CD14-positive monocyte (primary cell): ENCODE results near the gene TNFRSF11A. TPM values are rescaled to one million over a fixed set of nuclear protein-coding genes. Genes with fewer than 3 reads are reported as not detected.

Experiments
- DNase-seq, 3 donors: peaks; one replicate each; pipeline ENCODE4 v3.0.0-alpha.2; 2011 to 2022
- H2AFZ ChIP-seq: 2 replicates; pipeline ENCODE4 v1.6.0; 2012; ENCODE audit warnings: mild to moderate bottlenecking, low read depth, low read length, inconsistent platforms; ENCODE audit not compliant: insufficient read depth, poor library complexity, severe bottlenecking
- H3K27ac ChIP-seq, 2 donors: 1 replicate in 1 of 2; 2 replicates in 1 of 2; pipeline ENCODE4 v1.5.1; 2012 to 2013; ENCODE audit warnings: low read length in 2 of 2, control low read depth in 1 of 2, inconsistent platforms in 1 of 2, low read depth in 1 of 2, mild to moderate bottlenecking in 1 of 2
- H3K27me3 ChIP-seq, 2 donors: one replicate each; pipeline versions ENCODE4 v1.6.0 to v1.6.1; 2011 to 2013; ENCODE audit warnings: low read length in 2 of 2; ENCODE audit not compliant: control insufficient read depth in 2 of 2, insufficient read depth in 2 of 2
- H3K36me3 ChIP-seq, 2 donors: replicated peaks in 1 of 2; 1 replicate in 1 of 2; 2 replicates in 1 of 2; pipeline versions ENCODE4 v1.5.1 to v1.6.1; 2012 to 2013; ENCODE audit warnings: low read length in 2 of 2, control low read depth in 1 of 2, inconsistent platforms in 1 of 2, mild to moderate bottlenecking in 1 of 2; ENCODE audit not compliant: insufficient read depth in 2 of 2, control insufficient read depth in 1 of 2
- H3K4me1 ChIP-seq, 2 donors: 1 replicate in 1 of 2; 2 replicates in 1 of 2; pipeline versions ENCODE4 v1.5.1 to v1.6.1; 2012 to 2013; ENCODE audit warnings: low read length in 2 of 2, control low read depth in 1 of 2, inconsistent platforms in 1 of 2, mild to moderate bottlenecking in 1 of 2, moderate library complexity in 1 of 2; ENCODE audit not compliant: insufficient read depth in 2 of 2, control insufficient read depth in 1 of 2
- H3K4me2 ChIP-seq: replicated peaks from 2 replicates; pipeline ENCODE3; 2012; ENCODE audit warnings: low read length, moderate library complexity, mild to moderate bottlenecking; ENCODE audit not compliant: poor library complexity, severe bottlenecking; ENCODE audit errors: extremely low read depth
- H3K4me3 ChIP-seq, 3 experiments: fragments of 200-600 bp in 1 of 3; sonication (generic) in 1 of 3; replicated peaks in 1 of 3; 1 replicate in 2 of 3; 2 replicates in 1 of 3; pipeline ENCODE4 v1.5.1; 2011 to 2013; ENCODE audit warnings: low read length in 3 of 3, mild to moderate bottlenecking in 3 of 3, control low read depth in 2 of 3, low read depth in 2 of 3, inconsistent platforms in 1 of 3, moderate library complexity in 1 of 3
- H3K79me2 ChIP-seq: 2 replicates; pipeline ENCODE4 v1.6.0; 2012; ENCODE audit warnings: mild to moderate bottlenecking, control low read depth, inconsistent platforms, low read length, moderate library complexity; ENCODE audit not compliant: insufficient read depth
- H3K9ac ChIP-seq: 2 replicates; pipeline ENCODE4 v1.6.0; 2017; ENCODE audit warnings: low read length, mild to moderate bottlenecking; ENCODE audit not compliant: insufficient read depth, poor library complexity, severe bottlenecking
- H3K9me3 ChIP-seq, 2 donors: replicated peaks in 1 of 2; 1 replicate in 1 of 2; 2 replicates in 1 of 2; pipeline versions ENCODE4 v1.5.1 to v1.6.1; 2012 to 2013; ENCODE audit warnings: low read length in 2 of 2, control low read depth in 1 of 2; ENCODE audit not compliant: control insufficient read depth in 1 of 2, insufficient read depth in 1 of 2
- H4K20me1 ChIP-seq: 2 replicates; pipeline ENCODE4 v1.6.0; 2012; ENCODE audit warnings: mild to moderate bottlenecking, low read length, control low read depth, moderate library complexity; ENCODE audit not compliant: insufficient read depth
- H3K27ac Mint-ChIP-seq, 7 donors: one replicate each; pipeline ENCODE4 v1.8.0; 2020; ENCODE audit warnings: mild to moderate bottlenecking in 7 of 7, mixed read lengths in 7 of 7, moderate library complexity in 6 of 7, inconsistent platforms in 2 of 7
- H3K27me3 Mint-ChIP-seq, 3 donors: one replicate each; pipeline ENCODE4 v1.8.0; 2021 to 2022; ENCODE audit warnings: low read depth in 3 of 3, mild to moderate bottlenecking in 3 of 3, mixed read lengths in 3 of 3, moderate library complexity in 3 of 3, inconsistent platforms in 1 of 3
- H3K36me3 Mint-ChIP-seq, 2 donors: one replicate each; pipeline ENCODE4 v1.8.0; 2020; ENCODE audit warnings: mixed read lengths in 2 of 2, inconsistent platforms in 1 of 2, mild to moderate bottlenecking in 1 of 2
- H3K4me1 Mint-ChIP-seq: one replicate; pipeline ENCODE4 v1.8.0; 2020; ENCODE audit warnings: mild to moderate bottlenecking, mixed read lengths
- H3K4me3 Mint-ChIP-seq, 2 donors: one replicate each; pipeline ENCODE4 v1.8.0; 2020; ENCODE audit warnings: mild to moderate bottlenecking in 2 of 2, mixed read lengths in 2 of 2, moderate library complexity in 1 of 2
- H3K9me3 Mint-ChIP-seq, 7 donors: one replicate each; pipeline ENCODE4 v1.8.0; 2020 to 2022; ENCODE audit warnings: mixed read lengths in 7 of 7, mild to moderate bottlenecking in 6 of 7, moderate library complexity in 6 of 7, inconsistent platforms in 2 of 7
- CTCF ChIP-seq: fragments of 200-600 bp; IDR thresholded peaks from one replicate; pipeline ENCODE4 v1.8.0; 2022; ENCODE audit warnings: antibody characterized with exemption, mild to moderate bottlenecking
- WGBS: methylation state at CpG from one replicate; pipeline ENCODE4 v1.1.5; 2013; ENCODE audit warnings: missing lambda C conversion rate; ENCODE audit not compliant: insufficient coverage; 5-methylcytosine and 5-hydroxymethylcytosine counted together
- intact Hi-C, 2 donors: fragments of 100-400 bp; cut with micrococcal nuclease; formaldehyde crosslinking; loops; one replicate each; pipeline versions ENCODE4 v1.15.0 to v1.15.1; 2023
- polyA plus RNA-seq, 3 donors: library from polyadenylated mRNA; depleted of rRNA in 1 of 3; unstranded in 2 of 3; stranded (reverse) in 1 of 3; fragments of 300-500 nt in 2 of 3; fragments of >200 nt in 1 of 3; fragmentation: Illumina TruSeq in 2 of 3; gene quantifications; 1 replicate in 2 of 3; 2 replicates in 1 of 3; pipeline ENCODE4 v1.2.3, GENCODE V29; 2012 to 2021

TNFRSF11A gene
- polyA plus RNA-seq, 3 donors, result 0.05 to 0.67 (median 0.24) TPM

GRCh38 chr18:62400916-62401315, 75.8 kb downstream of the TNFRSF11A start:
- Histone ChIP-seq H3K27ac (no peak overlapping the region), H3K9ac (no peak overlapping the region), H3K27me3 (no peaks in the 10 kb centered on the region), H3K36me3 (no peaks in the 10 kb centered on the region), H2AFZ (no peak overlapping the region), H3K79me2 (no peaks in the 10 kb centered on the region), H3K4me3 (no peak overlapping the region), H3K4me1 (peaks cover 11 to 15% of the 10 kb centered on the region in 2 donors), H3K9me3 (no peaks in the 10 kb centered on the region), H4K20me1 (no peaks in the 10 kb centered on the region), H3K4me2 (no peak overlapping the region)
- Mint-ChIP-seq H3K4me1 (peaks cover 14% of the 10 kb centered on the region), H3K9me3 (peaks cover 0 to 7% (median 0%) of the 10 kb centered on the region in 7 donors), H3K4me3 (no peak overlapping the region), H3K27ac (no peak overlapping the region), H3K27me3 (peaks cover 0 to 3% (median 2%) of the 10 kb centered on the region in 3 donors), H3K36me3 (no peaks in the 10 kb centered on the region)
- no peak for DNase-seq
- WGBS, result 96% methylated on average over 3 of the region's 3 CpGs
- no peak for TF ChIP-seq CTCF
- intact Hi-C loops, result no loop called here

- TF ChIP-seq CTCF, result no peak
- H4K20me1 ChIP-seq, result no peaks in the 10 kb centered on the region
- no peak overlapping the region for H2AFZ ChIP-seq
- no peak overlapping the region for H3K4me3 ChIP-seq
- no peaks in the 10 kb centered on the region for H3K27me3 ChIP-seq
- H3K79me2 ChIP-seq, result no peaks in the 10 kb centered on the region
- Mint-ChIP-seq H3K4me3 (no peak overlapping the region), H3K9me3 (peaks cover 0 to 7% (median 1%) of the 10 kb centered on the region in 7 donors), H3K36me3 (no peaks in the 10 kb centered on the region), H3K27ac (no peak overlapping the region), H3K27me3 (peaks cover 0 to 3% (median 2%) of the 10 kb centered on the region in 3 donors), H3K4me1 (peaks cover 14% of the 10 kb centered on the region)
- 91% methylated on average over 3 of the region's 6 CpGs for WGBS
- H3K36me3 ChIP-seq, result no peaks in the 10 kb centered on the region
- H3K4me1 ChIP-seq, result peaks cover 11 to 15% of the 10 kb centered on the region in 2 donors
- H3K4me2 ChIP-seq, result no peak overlapping the region
- no peak overlapping the region for H3K27ac ChIP-seq
- H3K9me3 ChIP-seq, result no peaks in the 10 kb centered on the region
- no peak for DNase-seq
- H3K9ac ChIP-seq, result no peak overlapping the region
- intact Hi-C loops, result no loop called here
These were observed 77.3 kb downstream of the TNFRSF11A start for GRCh38 chr18:62402342-62402948.
